DOHH2 (cell line): Measurements from ENCODE around the gene PHKG2.

Source experiments
- H3F3A ChIP-seq: fragments of 200-600 bp; sonication (generic), shearing (Covaris generic); 2 replicates; pipeline ENCODE4 v1.6.0; 2016; ENCODE audit warnings: antibody characterized with exemption, mild to moderate bottlenecking; ENCODE audit not compliant: control insufficient read depth, insufficient read depth
- H3K27ac ChIP-seq: fragments of 200-600 bp; sonication (generic); 2 replicates; pipeline ENCODE4 v1.5.1; 2014; ENCODE audit warnings: low read depth, mild to moderate bottlenecking, low read length, moderate library complexity
- H3K27me3 ChIP-seq: fragments of 200-600 bp; sonication (generic); 2 replicates; pipeline ENCODE4 v1.6.1; 2014; ENCODE audit warnings: mild to moderate bottlenecking, low read length, mixed read lengths; ENCODE audit not compliant: control insufficient read depth
- H3K36me3 ChIP-seq: fragments of 200-600 bp; sonication (generic); 2 replicates; pipeline ENCODE4 v1.6.1; 2014; ENCODE audit warnings: mild to moderate bottlenecking, low read length, moderate library complexity, mixed read lengths; ENCODE audit not compliant: control insufficient read depth
- H3K4me1 ChIP-seq: fragments of 200-600 bp; sonication (generic); 2 replicates; pipeline ENCODE4 v1.6.1; 2014; ENCODE audit warnings: mild to moderate bottlenecking, low read length, mixed read lengths; ENCODE audit not compliant: control insufficient read depth
- H3K4me2 ChIP-seq: fragments of 200-600 bp; sonication (generic); 2 replicates; pipeline ENCODE4 v1.6.0; 2014; ENCODE audit warnings: mild to moderate bottlenecking, low read length, moderate library complexity
- H3K4me3 ChIP-seq: fragments of 200-600 bp; sonication (generic); 2 replicates; pipeline ENCODE4 v1.5.1; 2014; ENCODE audit warnings: mild to moderate bottlenecking, low read length, mixed read lengths
- H3K79me2 ChIP-seq: fragments of 200-600 bp; sonication (generic); 2 replicates; pipeline ENCODE4 v1.6.1; 2014; ENCODE audit warnings: mild to moderate bottlenecking, low read length, mixed read lengths; ENCODE audit not compliant: control insufficient read depth
- H3K9me2 ChIP-seq: fragments of 200-600 bp; sonication (generic); replicated peaks from 2 replicates; pipeline ENCODE4 v1.6.1; 2014; ENCODE audit warnings: mild to moderate bottlenecking, low read length, mixed read lengths; ENCODE audit not compliant: control insufficient read depth
- H3K9me3 ChIP-seq: fragments of 200-600 bp; sonication (generic); 2 replicates; pipeline ENCODE4 v1.6.1; 2014; ENCODE audit warnings: antibody characterized with exemption, low read length, mixed read lengths; ENCODE audit not compliant: control insufficient read depth, insufficient read depth
- H4K20me1 ChIP-seq: fragments of 200-600 bp; sonication (generic); 2 replicates; pipeline ENCODE4 v1.6.0; 2014; ENCODE audit warnings: low read depth, mild to moderate bottlenecking, antibody characterized with exemption, low read length, moderate library complexity; ENCODE audit not compliant: control insufficient read depth, insufficient read depth
- EZH2phosphoT487 ChIP-seq: fragments of 200-600 bp; sonication (generic); IDR thresholded peaks from 2 replicates; pipeline ENCODE4 v1.6.1; 2017; ENCODE audit warnings: borderline replicate concordance, mild to moderate bottlenecking, antibody characterized with exemption, low read length, moderate library complexity, mixed read lengths
- TF ChIP-seq, protein P1 (sequence below): fragments of 200-600 bp; sonication (generic); IDR thresholded peaks from one replicate; pipeline ENCODE4 v1.5.1; 2014; ENCODE audit warnings: antibody characterized with exemption, mild to moderate bottlenecking, low read depth, low read length; ENCODE audit not compliant: poor library complexity, severe bottlenecking

Gene PHKG2

DNA sequence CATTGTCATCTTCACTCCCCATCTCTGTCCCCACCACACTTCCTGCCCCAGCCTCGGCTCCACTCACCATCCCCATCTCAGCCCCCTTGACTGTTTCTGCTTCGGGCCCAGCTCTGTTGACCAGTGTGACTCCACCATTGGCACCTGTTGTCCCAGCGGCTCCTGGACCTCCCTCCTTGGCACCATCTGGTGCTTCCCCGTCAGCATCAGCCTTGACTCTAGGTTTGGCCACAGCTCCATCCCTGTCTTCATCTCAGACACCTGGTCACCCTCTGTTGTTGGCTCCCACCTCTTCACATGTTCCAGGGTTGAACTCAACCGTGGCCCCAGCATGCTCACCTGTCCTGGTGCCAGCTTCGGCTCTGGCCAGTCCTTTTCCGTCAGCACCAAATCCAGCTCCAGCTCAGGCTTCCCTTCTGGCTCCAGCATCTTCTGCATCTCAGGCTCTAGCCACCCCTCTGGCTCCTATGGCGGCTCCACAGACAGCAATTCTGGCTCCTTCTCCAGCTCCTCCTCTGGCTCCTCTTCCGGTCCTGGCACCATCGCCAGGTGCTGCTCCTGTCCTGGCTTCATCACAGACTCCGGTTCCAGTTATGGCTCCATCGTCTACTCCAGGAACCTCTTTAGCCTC is 24.4 kb upstream of the PHKG2 start:
- TF ChIP-seq, protein P1, sequence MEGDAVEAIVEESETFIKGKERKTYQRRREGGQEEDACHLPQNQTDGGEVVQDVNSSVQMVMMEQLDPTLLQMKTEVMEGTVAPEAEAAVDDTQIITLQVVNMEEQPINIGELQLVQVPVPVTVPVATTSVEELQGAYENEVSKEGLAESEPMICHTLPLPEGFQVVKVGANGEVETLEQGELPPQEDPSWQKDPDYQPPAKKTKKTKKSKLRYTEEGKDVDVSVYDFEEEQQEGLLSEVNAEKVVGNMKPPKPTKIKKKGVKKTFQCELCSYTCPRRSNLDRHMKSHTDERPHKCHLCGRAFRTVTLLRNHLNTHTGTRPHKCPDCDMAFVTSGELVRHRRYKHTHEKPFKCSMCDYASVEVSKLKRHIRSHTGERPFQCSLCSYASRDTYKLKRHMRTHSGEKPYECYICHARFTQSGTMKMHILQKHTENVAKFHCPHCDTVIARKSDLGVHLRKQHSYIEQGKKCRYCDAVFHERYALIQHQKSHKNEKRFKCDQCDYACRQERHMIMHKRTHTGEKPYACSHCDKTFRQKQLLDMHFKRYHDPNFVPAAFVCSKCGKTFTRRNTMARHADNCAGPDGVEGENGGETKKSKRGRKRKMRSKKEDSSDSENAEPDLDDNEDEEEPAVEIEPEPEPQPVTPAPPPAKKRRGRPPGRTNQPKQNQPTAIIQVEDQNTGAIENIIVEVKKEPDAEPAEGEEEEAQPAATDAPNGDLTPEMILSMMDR = no peak
- TF ChIP-seq EZH2phosphoT487 = no peak
- Histone ChIP-seq H4K20me1 (no peaks in the 10 kb centered on the region), H3F3A (0 out of 2 replicates have a peak, but pooled peaks cover 2% of the 10 kb centered on the region), H3K27ac (no peak overlapping the region), H3K9me2 (no peaks in the 10 kb centered on the region), H3K9me3 (no peaks in the 10 kb centered on the region), H3K4me3 (no peak overlapping the region), H3K36me3 (peaks cover 92% of the 10 kb centered on the region), H3K79me2 (peaks cover 47% of the 10 kb centered on the region), H3K4me1 (no peaks in the 10 kb centered on the region), H3K27me3 (no peaks in the 10 kb centered on the region), H3K4me2 (no peak overlapping the region)

- Histone ChIP-seq H3K36me3 (peaks cover 95% of the 10 kb centered on the region), H3F3A (0 out of 2 replicates have a peak, but pooled peaks cover 2% of the 10 kb centered on the region), H3K27me3 (no peaks in the 10 kb centered on the region), H3K27ac (no peak overlapping the region), H3K4me1 (no peaks in the 10 kb centered on the region), H3K4me2 (no peak overlapping the region), H3K4me3 (no peak overlapping the region), H4K20me1 (no peaks in the 10 kb centered on the region), H3K79me2 (peaks cover 45% of the 10 kb centered on the region), H3K9me3 (no peaks in the 10 kb centered on the region), H3K9me2 (no peaks in the 10 kb centered on the region)
- TF ChIP-seq EZH2phosphoT487 = no peak
- TF ChIP-seq, protein P1 = no peak
Measured at GRCh38 chr16:30724641-30725417, 23.4 kb upstream of the PHKG2 start.

GRCh38 chr16:30725418-30725792 is 22.8 kb upstream of the PHKG2 start:
- no peaks in the 10 kb centered on the region for H3K9me3 ChIP-seq
- no peaks in the 10 kb centered on the region for H3K27me3 ChIP-seq
- no peak overlapping the region for H3K4me2 ChIP-seq
- H3K9me2 ChIP-seq = no peaks in the 10 kb centered on the region
- H4K20me1 ChIP-seq = no peaks in the 10 kb centered on the region
- peaks cover 42% of the 10 kb centered on the region for H3K79me2 ChIP-seq
- H3K36me3 ChIP-seq = peaks cover 94% of the 10 kb centered on the region
- 0 out of 2 replicates have a peak, but pooled peaks cover 2% of the 10 kb centered on the region for H3F3A ChIP-seq
- no peaks in the 10 kb centered on the region for H3K4me1 ChIP-seq
- H3K4me3 ChIP-seq = no peak overlapping the region
- no peak for TF ChIP-seq EZH2phosphoT487
- TF ChIP-seq, protein P1 = no peak
- no peak overlapping the region for H3K27ac ChIP-seq
